SK-N-MC (cell line): ENCODE results near the gene SEL1L3.
A peak's percentile ranks its signal among the peaks of the same experiment; 100 is the strongest.

ENCODE experiments used
- DNase-seq: peaks from one replicate; pipeline ENCODE4 v3.0.0-alpha.2; 2011; ENCODE audit warnings: low read depth, low spot score
- H3K27ac ChIP-seq: fragments of 200-600 bp; sonication (generic); 2 replicates; pipeline ENCODE4 v1.5.1; 2016; ENCODE audit warnings: mixed run types
- H3K36me3 ChIP-seq: fragments of 200-600 bp; sonication (generic); 2 replicates; pipeline ENCODE4 v1.6.1; 2017; ENCODE audit warnings: antibody characterized with exemption, low read length, mixed read lengths; ENCODE audit not compliant: insufficient read depth
- H3K4me3 ChIP-seq: fragments of 200-600 bp; sonication (generic); 2 replicates; pipeline ENCODE4 v1.5.1; 2016
- H3K9ac ChIP-seq: fragments of 200-600 bp; sonication (generic); 2 replicates; pipeline ENCODE4 v1.8.0; 2017; ENCODE audit warnings: mixed run types, mixed read lengths; ENCODE audit not compliant: insufficient read length
- H3K9me3 ChIP-seq: fragments of 200-600 bp; sonication (generic); 2 replicates; pipeline ENCODE4 v1.6.1; 2017; ENCODE audit warnings: low read depth, mild to moderate bottlenecking, antibody characterized with exemption, low read length, moderate library complexity, mixed read lengths
- EZH2 ChIP-seq: fragments of 200-600 bp; sonication (generic); IDR thresholded peaks from one replicate; pipeline ENCODE4 v1.6.1; 2017; ENCODE audit warnings: antibody characterized with exemption
- FOXP2 ChIP-seq: optimal IDR thresholded peaks from 2 replicates; pipeline ENCODE3; 2011; ENCODE audit warnings: mild to moderate bottlenecking, moderate library complexity; ENCODE audit not compliant: insufficient read depth; ENCODE audit errors: extremely low read length, control extremely low read depth
- POLR2AphosphoS5 ChIP-seq: IDR thresholded peaks from 2 replicates; pipeline ENCODE4 v1.6.1; 2012; ENCODE audit warnings: mild to moderate bottlenecking, low read depth, low read length, borderline replicate concordance

Gene SEL1L3

GRCh38 chr4:25810461-25811373 lies 52.1 kb downstream of the SEL1L3 start:
- Histone ChIP-seq H3K27ac (no peak overlapping the region), H3K36me3 (no peaks in the 10 kb centered on the region; the same call in 1 of the 2 replicates), H3K4me3 (no peak overlapping the region), H3K9ac (no peak overlapping the region), H3K9me3 (no peaks in the 10 kb centered on the region)
- TF ChIP-seq EZH2 (no peak), POLR2AphosphoS5 (no peak), FOXP2 (no peak)
- DNase-seq: no peak

- no peaks in the 10 kb centered on the region; the same call in 1 of the 2 replicates for H3K36me3 ChIP-seq
- DNase-seq: no peak
- no peak overlapping the region for H3K9ac ChIP-seq
- no peak for TF ChIP-seq FOXP2
- no peak for TF ChIP-seq POLR2AphosphoS5
- TF ChIP-seq EZH2: no peak
- no peak overlapping the region for H3K4me3 ChIP-seq
- no peaks in the 10 kb centered on the region for H3K9me3 ChIP-seq
- no peak overlapping the region for H3K27ac ChIP-seq
These were observed 52.8 kb downstream of the SEL1L3 start for GRCh38 chr4:25809996-25810395.

GRCh38 chr4:25807102-25807728 lies 55.6 kb downstream of the SEL1L3 start:
- Histone ChIP-seq H3K27ac (no peak overlapping the region), H3K4me3 (no peak overlapping the region), H3K36me3 (peaks cover 4% of the 10 kb centered on the region; the same call in 1 of the 2 replicates), H3K9me3 (no peaks in the 10 kb centered on the region), H3K9ac (no peak overlapping the region)
- TF ChIP-seq FOXP2 (no peak), EZH2 (no peak), POLR2AphosphoS5 (no peak)
- DNase-seq: no peak

GRCh38 chr4:25805255-25805860 lies 57.4 kb downstream of the SEL1L3 start:
- DNase-seq: no peak
- Histone ChIP-seq H3K36me3 (peaks cover 4% of the 10 kb centered on the region; the same call in 1 of the 2 replicates), H3K27ac (no peak overlapping the region), H3K4me3 (no peak overlapping the region), H3K9ac (no peak overlapping the region), H3K9me3 (no peaks in the 10 kb centered on the region)
- TF ChIP-seq FOXP2 (no peak), EZH2 (no peak), POLR2AphosphoS5 (no peak)

GRCh38 chr4:25803720-25804225 lies 59.0 kb downstream of the SEL1L3 start:
- TF ChIP-seq EZH2: no peak
- no peak for TF ChIP-seq POLR2AphosphoS5
- no peak for TF ChIP-seq FOXP2
- H3K27ac ChIP-seq: no peak overlapping the region
- H3K4me3 ChIP-seq: no peak overlapping the region
- H3K9me3 ChIP-seq: no peaks in the 10 kb centered on the region
- no peak overlapping the region for H3K9ac ChIP-seq
- DNase-seq: no peak
- H3K36me3 ChIP-seq: peaks cover 4% of the 10 kb centered on the region; the same call in 1 of the 2 replicates

- H3K9me3 ChIP-seq: no peaks in the 10 kb centered on the region
- H3K27ac ChIP-seq: no peak overlapping the region
- peaks cover 4% of the 10 kb centered on the region; the same call in 1 of the 2 replicates for H3K36me3 ChIP-seq
- no peak overlapping the region for H3K9ac ChIP-seq
- no peak for DNase-seq
- no peak for TF ChIP-seq EZH2
- no peak for TF ChIP-seq FOXP2
- no peak for TF ChIP-seq POLR2AphosphoS5
- no peak overlapping the region for H3K4me3 ChIP-seq
These were observed 61.2 kb downstream of the SEL1L3 start for GRCh38 chr4:25801594-25801993.

GRCh38 chr4:25800245-25800644 lies 62.5 kb downstream of the SEL1L3 start:
- Histone ChIP-seq H3K9ac (no peak overlapping the region), H3K36me3 (peaks cover 6% of the 10 kb centered on the region; the same call in 1 of the 2 replicates), H3K27ac (peak overlapping the region; percentile 84), H3K9me3 (no peaks in the 10 kb centered on the region), H3K4me3 (peak overlapping the region; percentile 14; the same call in 1 of the 2 replicates)
- DNase-seq: peak; percentile 61
- no peak for TF ChIP-seq FOXP2
- no peak for TF ChIP-seq EZH2
- TF ChIP-seq POLR2AphosphoS5: no peak

- Histone ChIP-seq H3K27ac (peak overlapping the region; percentile 84), H3K9me3 (no peaks in the 10 kb centered on the region), H3K4me3 (no peak overlapping the region), H3K36me3 (peaks cover 8% of the 10 kb centered on the region; the same call in 1 of the 2 replicates), H3K9ac (no peak overlapping the region)
- DNase-seq: no peak
- TF ChIP-seq EZH2 (no peak), FOXP2 (no peak), POLR2AphosphoS5 (no peak)
These were observed 63.3 kb downstream of the SEL1L3 start for GRCh38 chr4:25799522-25799921.
